Bronchial epithelial cell (primary cell): ENCODE data around the gene RNF157. TPM values are rescaled to one million over a fixed set of nuclear protein-coding genes. Genes with fewer than 3 reads are reported as not detected.
A peak's percentile ranks its signal among the peaks of the same experiment; 100 is the strongest.

Source experiments
- DNase-seq: peaks from one replicate; pipeline ENCODE4 v3.0.0-alpha.2; 2010; ENCODE audit warnings: low read depth
- FAIRE-seq: peaks from 2 replicates; lab custom pipeline; 2011; peaks lifted over from hg19 to GRCh38; lab: Jason Lieb, UNC
- H3K27me3 ChIP-seq: 2 replicates; pipeline ENCODE4 v1.5.1; 2011; ENCODE audit warnings: low read length; ENCODE audit not compliant: control insufficient read depth, insufficient read depth
- H3K36me3 ChIP-seq: 2 replicates; pipeline ENCODE4 v1.5.1; 2011; ENCODE audit warnings: low read length; ENCODE audit not compliant: control insufficient read depth, insufficient read depth
- H3K4me3 ChIP-seq: 2 replicates; pipeline ENCODE4 v1.5.1; 2011; ENCODE audit warnings: mild to moderate bottlenecking, low read depth, low read length, control low read depth
- total RNA-seq: library from RNA; depleted of rRNA; stranded (reverse); fragments of >200 nt; gene quantifications from 2 replicates; pipeline ENCODE4 v1.2.1, GENCODE V29; 2014
- TF ChIP-seq, protein P1 (sequence below): IDR thresholded peaks from 2 replicates; pipeline ENCODE4 v1.5.1; 2011; ENCODE audit warnings: mild to moderate bottlenecking, moderate library complexity, low read length, control low read depth, inconsistent platforms; ENCODE audit not compliant: insufficient read depth, severe bottlenecking

RNF157 gene
- total RNA-seq, 1 donor from 2014 or later, result not detected

DNA sequence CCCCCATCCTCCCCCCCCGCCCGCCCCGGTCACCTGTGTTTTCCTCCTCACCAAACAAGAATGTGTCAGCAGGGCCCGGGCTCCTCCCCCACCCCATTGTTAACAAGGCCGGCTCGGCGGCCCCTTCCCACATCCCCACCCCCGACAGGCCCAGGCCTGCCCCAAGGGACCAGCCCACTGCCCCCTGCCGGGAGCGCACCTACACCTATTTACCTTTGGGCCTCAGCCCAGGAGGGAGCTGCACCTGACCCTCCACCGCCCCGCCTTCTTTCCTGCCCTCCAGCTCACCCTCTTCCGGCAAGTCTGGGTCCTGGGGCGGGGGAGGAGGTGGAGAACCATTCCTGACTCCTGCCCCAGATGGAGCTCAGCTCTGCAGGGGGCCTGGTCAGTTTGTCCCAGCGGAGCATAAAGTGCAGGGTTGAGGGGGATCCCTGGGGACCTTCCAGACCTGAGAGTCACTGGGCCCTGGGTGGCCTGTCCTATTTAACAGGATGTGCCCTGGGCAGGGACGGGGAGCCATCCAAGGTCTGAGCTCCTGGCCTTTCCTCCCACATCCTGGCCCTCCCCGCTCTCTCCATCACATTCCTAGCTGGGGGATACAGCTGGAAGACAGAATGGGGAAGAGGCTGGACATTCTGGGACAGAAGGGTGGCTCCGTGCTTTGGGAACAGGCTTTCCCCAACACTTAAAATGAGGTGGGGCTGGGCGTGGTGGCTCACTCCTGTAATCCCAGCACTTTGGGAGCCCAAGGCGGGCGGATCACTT is 107.5 kb downstream of the RNF157 start:
- TF ChIP-seq, protein P1, sequence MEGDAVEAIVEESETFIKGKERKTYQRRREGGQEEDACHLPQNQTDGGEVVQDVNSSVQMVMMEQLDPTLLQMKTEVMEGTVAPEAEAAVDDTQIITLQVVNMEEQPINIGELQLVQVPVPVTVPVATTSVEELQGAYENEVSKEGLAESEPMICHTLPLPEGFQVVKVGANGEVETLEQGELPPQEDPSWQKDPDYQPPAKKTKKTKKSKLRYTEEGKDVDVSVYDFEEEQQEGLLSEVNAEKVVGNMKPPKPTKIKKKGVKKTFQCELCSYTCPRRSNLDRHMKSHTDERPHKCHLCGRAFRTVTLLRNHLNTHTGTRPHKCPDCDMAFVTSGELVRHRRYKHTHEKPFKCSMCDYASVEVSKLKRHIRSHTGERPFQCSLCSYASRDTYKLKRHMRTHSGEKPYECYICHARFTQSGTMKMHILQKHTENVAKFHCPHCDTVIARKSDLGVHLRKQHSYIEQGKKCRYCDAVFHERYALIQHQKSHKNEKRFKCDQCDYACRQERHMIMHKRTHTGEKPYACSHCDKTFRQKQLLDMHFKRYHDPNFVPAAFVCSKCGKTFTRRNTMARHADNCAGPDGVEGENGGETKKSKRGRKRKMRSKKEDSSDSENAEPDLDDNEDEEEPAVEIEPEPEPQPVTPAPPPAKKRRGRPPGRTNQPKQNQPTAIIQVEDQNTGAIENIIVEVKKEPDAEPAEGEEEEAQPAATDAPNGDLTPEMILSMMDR, result peak; percentile 36
- Histone ChIP-seq H3K36me3 (no peaks in the 10 kb centered on the region), H3K4me3 (no peak overlapping the region), H3K27me3 (peaks cover 5% of the 10 kb centered on the region)
- DNase-seq (peak; percentile 55), FAIRE-seq (no peak)

DNA sequence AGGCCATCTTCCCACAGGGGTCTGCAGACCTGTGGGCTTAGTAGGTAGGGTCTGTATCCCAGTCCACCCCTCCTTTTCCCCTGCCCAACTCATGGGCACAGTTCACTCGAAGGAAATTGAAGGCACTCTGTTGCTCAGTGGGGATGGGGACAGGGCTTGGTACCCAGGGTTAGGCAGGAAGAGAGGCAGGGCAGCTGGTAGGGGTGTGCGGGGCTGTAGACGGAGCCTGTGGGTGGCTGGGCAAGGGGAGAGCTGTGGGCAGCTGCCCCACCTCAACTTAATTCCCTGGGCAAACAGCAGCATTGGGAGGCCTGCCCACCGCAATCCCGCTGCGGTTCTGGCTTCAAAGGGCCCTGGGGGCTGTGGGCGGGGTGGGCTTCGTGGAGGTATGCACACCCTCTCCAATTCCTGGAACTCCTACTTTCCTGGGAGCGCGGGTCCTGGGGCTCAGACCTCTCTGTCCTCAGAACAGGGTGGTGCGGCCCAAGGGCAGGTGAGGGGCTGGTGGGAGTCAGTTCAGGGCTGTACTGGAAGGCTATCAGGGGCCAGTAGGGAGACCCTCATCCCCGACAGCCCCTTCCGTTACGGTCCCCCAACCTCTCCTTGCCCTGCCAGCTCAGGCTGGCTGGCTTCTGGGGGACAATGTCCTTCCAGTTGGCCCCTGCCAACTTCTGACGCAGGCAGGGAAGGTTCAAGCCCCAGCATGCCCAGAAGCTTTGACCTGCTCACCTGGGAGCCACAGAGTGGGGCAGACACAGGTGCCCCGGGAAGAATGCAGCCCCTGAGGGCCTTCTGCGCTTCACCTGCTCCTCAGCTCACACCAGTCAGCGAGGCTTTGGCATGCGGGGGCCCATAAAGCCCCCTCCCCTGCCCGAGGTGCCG is 108.4 kb downstream of the RNF157 start:
- H3K36me3 ChIP-seq, result no peaks in the 10 kb centered on the region
- H3K4me3 ChIP-seq, result no peak overlapping the region
- TF ChIP-seq, protein P1, result no peak
- DNase-seq (peak; percentile 61), FAIRE-seq (no peak)
- peaks cover 4% of the 10 kb centered on the region for H3K27me3 ChIP-seq

- Histone ChIP-seq H3K36me3 (no peaks in the 10 kb centered on the region), H3K27me3 (peaks cover 3% of the 10 kb centered on the region), H3K4me3 (no peak overlapping the region)
- FAIRE-seq (no peak), DNase-seq (no peak)
- TF ChIP-seq, protein P1, result no peak
Observed at GRCh38 chr17:76131051-76131691, 109.1 kb downstream of the RNF157 start.

- H3K4me3 ChIP-seq, result no peak overlapping the region
- peaks cover 3% of the 10 kb centered on the region for H3K27me3 ChIP-seq
- FAIRE-seq, result no peak
- TF ChIP-seq, protein P1, result no peak
- no peak for DNase-seq
- H3K36me3 ChIP-seq, result no peaks in the 10 kb centered on the region
Observed at GRCh38 chr17:76130473-76130872, 109.8 kb downstream of the RNF157 start.

GRCh38 chr17:76125922-76126321 is 114.4 kb downstream of the RNF157 start:
- TF ChIP-seq, protein P1, result no peak
- FAIRE-seq, result no peak
- no peak overlapping the region for H3K4me3 ChIP-seq
- H3K36me3 ChIP-seq, result no peaks in the 10 kb centered on the region
- no peaks in the 10 kb centered on the region for H3K27me3 ChIP-seq
- DNase-seq, result no peak
